Suprapubic skin (tissue), 4 donors: ENCODE measurements around the gene ADAMTS2. TPM values are rescaled to one million over a fixed set of nuclear protein-coding genes. Genes with fewer than 3 reads are reported as not detected.
A peak's percentile ranks its signal among the peaks of the same experiment; 100 is the strongest.

ENCODE experiments used
- DNase-seq, 2 donors: peaks; one replicate each; pipeline ENCODE4 v3.0.0-alpha.2; 2019; ENCODE audit warnings: low spot score in 2 of 2
- H3K27ac ChIP-seq: fragments of 200-600 bp; sonication (generic); one replicate; pipeline ENCODE4 v1.5.1; 2019
- H3K27me3 ChIP-seq: fragments of 200-600 bp; sonication (generic); one replicate; pipeline ENCODE4 v1.5.1; 2019
- H3K36me3 ChIP-seq: fragments of 200-600 bp; sonication (generic); one replicate; pipeline ENCODE4 v1.5.1; 2019
- H3K4me1 ChIP-seq: fragments of 200-600 bp; sonication (generic); one replicate; pipeline ENCODE4 v1.5.1; 2019
- H3K4me3 ChIP-seq: fragments of 200-600 bp; sonication (generic); one replicate; pipeline ENCODE4 v1.5.1; 2019; ENCODE audit warnings: mild to moderate bottlenecking
- H3K9me3 ChIP-seq: fragments of 200-600 bp; sonication (generic); one replicate; pipeline ENCODE4 v1.5.1; 2019
- EP300 ChIP-seq: sonication (generic); formaldehyde crosslinking; IDR thresholded peaks from one replicate; pipeline ENCODE4 v1.6.1; 2017; ENCODE audit warnings: antibody characterized with exemption
- POLR2A ChIP-seq, 2 donors: fragments of 450-650 bp; IDR thresholded peaks; one replicate each; pipeline ENCODE4 v1.6.1; 2017; ENCODE audit warnings: antibody characterized with exemption in 2 of 2, mild to moderate bottlenecking in 2 of 2, moderate library complexity in 2 of 2
- POLR2AphosphoS5 ChIP-seq, 3 donors: sonication (generic); formaldehyde crosslinking; IDR thresholded peaks; one replicate each; pipeline ENCODE4 v1.6.1; 2017; ENCODE audit warnings: antibody characterized with exemption in 3 of 3
- WGBS: methylation state at CpG from one replicate; pipeline ENCODE4 v1.1.5; 2018; 5-methylcytosine and 5-hydroxymethylcytosine counted together
- total RNA-seq, 4 donors: library from RNA; depleted of rRNA; stranded (reverse); fragments of >200 nt; gene quantifications; one replicate each; pipeline ENCODE4 v1.1.0, GENCODE V29; 2016
- TF ChIP-seq, protein P1 (sequence below), 2 donors: fragments of 200-600 bp in 1 of 2; fragments of 450-650 bp in 1 of 2; sonication (generic) in 1 of 2; IDR thresholded peaks; one replicate each; pipeline ENCODE4 v1.5.1; 2016 to 2019; ENCODE audit warnings: antibody characterized with exemption in 2 of 2, mild to moderate bottlenecking in 1 of 2, moderate library complexity in 1 of 2

ADAMTS2 gene
- total RNA-seq, 4 donors from 2014 or later: 3.1 to 5.5 (median 4.3) TPM

- no peaks in the 10 kb centered on the region for H3K27me3 ChIP-seq
- WGBS: 89% methylated on average over 6 of the region's 6 CpGs
- H3K36me3 ChIP-seq: no peaks in the 10 kb centered on the region
- TF ChIP-seq, protein P1, sequence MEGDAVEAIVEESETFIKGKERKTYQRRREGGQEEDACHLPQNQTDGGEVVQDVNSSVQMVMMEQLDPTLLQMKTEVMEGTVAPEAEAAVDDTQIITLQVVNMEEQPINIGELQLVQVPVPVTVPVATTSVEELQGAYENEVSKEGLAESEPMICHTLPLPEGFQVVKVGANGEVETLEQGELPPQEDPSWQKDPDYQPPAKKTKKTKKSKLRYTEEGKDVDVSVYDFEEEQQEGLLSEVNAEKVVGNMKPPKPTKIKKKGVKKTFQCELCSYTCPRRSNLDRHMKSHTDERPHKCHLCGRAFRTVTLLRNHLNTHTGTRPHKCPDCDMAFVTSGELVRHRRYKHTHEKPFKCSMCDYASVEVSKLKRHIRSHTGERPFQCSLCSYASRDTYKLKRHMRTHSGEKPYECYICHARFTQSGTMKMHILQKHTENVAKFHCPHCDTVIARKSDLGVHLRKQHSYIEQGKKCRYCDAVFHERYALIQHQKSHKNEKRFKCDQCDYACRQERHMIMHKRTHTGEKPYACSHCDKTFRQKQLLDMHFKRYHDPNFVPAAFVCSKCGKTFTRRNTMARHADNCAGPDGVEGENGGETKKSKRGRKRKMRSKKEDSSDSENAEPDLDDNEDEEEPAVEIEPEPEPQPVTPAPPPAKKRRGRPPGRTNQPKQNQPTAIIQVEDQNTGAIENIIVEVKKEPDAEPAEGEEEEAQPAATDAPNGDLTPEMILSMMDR (IDR thresholded peaks at IDR 0.05): no peak
- no peak for TF ChIP-seq EP300
- no peak for TF ChIP-seq POLR2A (IDR thresholded peaks at IDR 0.05)
- TF ChIP-seq POLR2AphosphoS5 (IDR thresholded peaks at IDR 0.05): no peak
- H3K4me3 ChIP-seq: no peak overlapping the region
- peaks cover 9% of the 10 kb centered on the region for H3K4me1 ChIP-seq
- no peaks in the 10 kb centered on the region for H3K9me3 ChIP-seq
- no peak for DNase-seq
- no peak overlapping the region for H3K27ac ChIP-seq
Measured at GRCh38 chr5:179170606-179171005, 174.7 kb downstream of the ADAMTS2 start.

DNA sequence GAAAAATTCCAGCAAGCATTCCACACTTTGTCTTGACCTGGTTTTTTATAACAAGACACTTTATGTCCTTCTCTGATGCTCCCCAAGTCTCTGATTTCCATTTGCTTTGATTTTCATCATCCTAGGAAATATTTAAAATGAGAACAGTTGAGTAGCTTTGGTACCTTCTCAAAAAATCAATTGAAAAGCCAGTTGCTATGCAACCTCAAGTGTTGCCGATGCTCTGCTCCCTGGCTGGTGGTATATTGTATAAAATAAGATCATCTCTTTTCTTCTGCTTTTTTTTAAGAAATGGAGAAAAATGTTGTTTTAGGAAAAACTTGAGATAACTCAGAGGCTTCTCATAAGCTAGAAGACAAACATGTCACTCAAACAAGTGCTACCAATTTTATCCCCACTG lies 175.4 kb downstream of the ADAMTS2 start:
- Histone ChIP-seq H3K27me3 (no peaks in the 10 kb centered on the region), H3K4me3 (no peak overlapping the region), H3K36me3 (no peaks in the 10 kb centered on the region), H3K4me1 (peaks cover 9% of the 10 kb centered on the region), H3K9me3 (no peaks in the 10 kb centered on the region), H3K27ac (no peak overlapping the region)
- TF ChIP-seq, protein P1 (IDR thresholded peaks at IDR 0.05): no peak
- TF ChIP-seq POLR2A (IDR thresholded peaks at IDR 0.05): no peak
- TF ChIP-seq POLR2AphosphoS5 (IDR thresholded peaks at IDR 0.05): no peak
- TF ChIP-seq EP300: no peak
- WGBS: 92% methylated on average over 1 of the region's 1 CpG
- no peak for DNase-seq

- Histone ChIP-seq H3K9me3 (no peaks in the 10 kb centered on the region), H3K4me1 (peaks cover 9% of the 10 kb centered on the region), H3K27me3 (no peaks in the 10 kb centered on the region), H3K27ac (no peak overlapping the region), H3K36me3 (no peaks in the 10 kb centered on the region), H3K4me3 (no peak overlapping the region)
- TF ChIP-seq POLR2AphosphoS5 (IDR thresholded peaks at IDR 0.05): no peak
- no peak for TF ChIP-seq EP300
- TF ChIP-seq, protein P1 (IDR thresholded peaks at IDR 0.05): no peak
- TF ChIP-seq POLR2A (IDR thresholded peaks at IDR 0.05): no peak
- 52% methylated on average over 6 of the region's 6 CpGs for WGBS
- DNase-seq: peak in 1 of 2 donors; percentile 18
Measured at GRCh38 chr5:179168664-179169063, 176.6 kb downstream of the ADAMTS2 start.

- peak in 1 of 2 donors; percentile 56 for DNase-seq
Measured at GRCh38 chr5:179167871-179168451, 177.3 kb downstream of the ADAMTS2 start.

More at GRCh38 chr5:179167871-179168451, 177.3 kb downstream of the ADAMTS2 start:
- Histone ChIP-seq H3K4me3 (no peak overlapping the region), H3K9me3 (no peaks in the 10 kb centered on the region), H3K4me1 (peaks cover 9% of the 10 kb centered on the region), H3K27me3 (no peaks in the 10 kb centered on the region), H3K27ac (no peak overlapping the region), H3K36me3 (no peaks in the 10 kb centered on the region)
- WGBS: 70% methylated on average over 7 of the region's 12 CpGs
- TF ChIP-seq EP300: no peak
- TF ChIP-seq POLR2AphosphoS5 (IDR thresholded peaks at IDR 0.05): no peak
- no peak for TF ChIP-seq POLR2A (IDR thresholded peaks at IDR 0.05)
- TF ChIP-seq, protein P1 (IDR thresholded peaks at IDR 0.05): no peak
